Gastrocnemius medialis (tissue), 4 donors: ENCODE results near the gene PLSCR2.

ENCODE experiments used
- POLR2A ChIP-seq, 2 donors: fragments of 450-650 bp; IDR thresholded peaks; one replicate each; pipeline ENCODE4 v1.6.1; 2017; ENCODE audit warnings: antibody characterized with exemption in 2 of 2, mild to moderate bottlenecking in 2 of 2, moderate library complexity in 2 of 2
- TF ChIP-seq, protein P1 (sequence below), 5 experiments: fragments of 450-650 bp in 3 of 5; fragments of 200-600 bp in 2 of 5; sonication (generic) in 2 of 5; IDR thresholded peaks in 4 of 5; conservative IDR thresholded peaks in 1 of 5; 1 replicate in 4 of 5; 2 replicates in 1 of 5; pipeline ENCODE4 v1.5.1; 2016 to 2019; ENCODE audit warnings: antibody characterized with exemption in 5 of 5, mild to moderate bottlenecking in 3 of 5, moderate library complexity in 3 of 5

DNA sequence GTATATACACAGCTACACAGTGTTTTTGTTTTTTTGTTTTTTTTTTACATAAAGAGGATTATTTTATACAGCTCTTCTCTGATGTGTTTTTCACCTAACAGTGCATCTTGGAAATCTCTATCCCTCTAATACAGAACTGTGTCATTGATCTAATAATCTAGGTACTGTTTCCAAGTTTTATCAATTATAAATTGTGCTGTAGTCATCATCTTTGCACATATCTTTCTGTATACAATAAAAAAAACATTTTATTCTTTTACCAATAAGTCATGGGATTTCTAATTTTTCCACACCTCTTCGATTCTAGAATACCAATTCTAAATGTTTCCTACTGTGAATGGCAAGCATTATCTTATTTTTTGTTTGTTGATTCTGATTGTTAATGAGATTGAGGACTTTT lies 1.7 kb upstream of the PLSCR2 start:
- TF ChIP-seq POLR2A (IDR thresholded peaks at IDR 0.05) = no peak
- TF ChIP-seq, protein P1, sequence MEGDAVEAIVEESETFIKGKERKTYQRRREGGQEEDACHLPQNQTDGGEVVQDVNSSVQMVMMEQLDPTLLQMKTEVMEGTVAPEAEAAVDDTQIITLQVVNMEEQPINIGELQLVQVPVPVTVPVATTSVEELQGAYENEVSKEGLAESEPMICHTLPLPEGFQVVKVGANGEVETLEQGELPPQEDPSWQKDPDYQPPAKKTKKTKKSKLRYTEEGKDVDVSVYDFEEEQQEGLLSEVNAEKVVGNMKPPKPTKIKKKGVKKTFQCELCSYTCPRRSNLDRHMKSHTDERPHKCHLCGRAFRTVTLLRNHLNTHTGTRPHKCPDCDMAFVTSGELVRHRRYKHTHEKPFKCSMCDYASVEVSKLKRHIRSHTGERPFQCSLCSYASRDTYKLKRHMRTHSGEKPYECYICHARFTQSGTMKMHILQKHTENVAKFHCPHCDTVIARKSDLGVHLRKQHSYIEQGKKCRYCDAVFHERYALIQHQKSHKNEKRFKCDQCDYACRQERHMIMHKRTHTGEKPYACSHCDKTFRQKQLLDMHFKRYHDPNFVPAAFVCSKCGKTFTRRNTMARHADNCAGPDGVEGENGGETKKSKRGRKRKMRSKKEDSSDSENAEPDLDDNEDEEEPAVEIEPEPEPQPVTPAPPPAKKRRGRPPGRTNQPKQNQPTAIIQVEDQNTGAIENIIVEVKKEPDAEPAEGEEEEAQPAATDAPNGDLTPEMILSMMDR (IDR thresholded peaks at IDR 0.05 in 4 of 5, conservative IDR thresholded peaks at IDR 0.05 in 1 of 5) = no peak
